ENCODE results near the gene FGFR1OP2. TPM values are rescaled to one million over a fixed set of nuclear protein-coding genes. Genes with fewer than 3 reads are reported as not detected.

The FGFR1OP2 gene
- total and polyA plus RNA-seq, 7 donors: 19.2 to 117 (median 65.2) TPM

GRCh38 chr12:27008081-27008480 lies 69.8 kb downstream of the FGFR1OP2 start:
- DNase-seq: no peak
- WGBS, 2 donors: 85 to 92% methylated on average over 5 of the region's 5 CpGs
- intact Hi-C loops (cut with DNase I): no loop called here

DNA sequence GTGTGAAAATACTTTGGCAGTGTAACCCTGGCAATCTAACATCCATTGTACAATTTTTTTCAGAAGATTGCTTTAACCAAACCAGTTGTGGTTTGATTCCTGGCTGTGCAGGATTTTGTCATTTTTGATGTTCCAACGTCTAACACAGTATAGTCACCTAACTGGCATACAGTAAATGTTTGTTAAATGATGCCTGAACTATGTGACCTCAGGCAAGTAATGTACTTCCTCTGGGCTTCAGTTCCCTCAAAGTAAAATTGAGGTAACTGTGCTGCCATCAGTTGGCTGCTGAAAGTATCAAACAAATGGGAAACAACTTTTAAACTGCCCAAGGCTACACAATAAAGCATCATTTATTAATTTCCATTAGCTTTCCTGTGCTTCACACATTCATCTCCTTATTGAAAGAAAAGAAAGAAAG lies 71.6 kb downstream of the FGFR1OP2 start:
- Histone ChIP-seq H3K36me3 (no peaks in the 10 kb centered on the region), H3K4me3 (no peak overlapping the region), H3K27me3 (no peaks in the 10 kb centered on the region), H3K9me3 (no peaks in the 10 kb centered on the region), H3K4me1 (peaks cover 0 to 44% (median 27%) of the 10 kb centered on the region in 4 donors), H3K27ac (no peak overlapping the region)
- intact Hi-C loops (cut with DNase I): loop anchor here (5.0 to 10.0 kb wide), 2 partner anchors 155 to 297 kb away; no protein-coding TSS in a partner anchor
- no peak for DNase-seq
- 11 to 25% methylated on average over 1 of the region's 1 CpG for WGBS, 2 donors
- TF ChIP-seq EP300 (IDR thresholded peaks at IDR 0.05) (no peak), POLR2AphosphoS5 (IDR thresholded peaks at IDR 0.05) (no peak), POLR2A (IDR thresholded peaks at IDR 0.05) (no peak)
- TF ChIP-seq, protein P1, sequence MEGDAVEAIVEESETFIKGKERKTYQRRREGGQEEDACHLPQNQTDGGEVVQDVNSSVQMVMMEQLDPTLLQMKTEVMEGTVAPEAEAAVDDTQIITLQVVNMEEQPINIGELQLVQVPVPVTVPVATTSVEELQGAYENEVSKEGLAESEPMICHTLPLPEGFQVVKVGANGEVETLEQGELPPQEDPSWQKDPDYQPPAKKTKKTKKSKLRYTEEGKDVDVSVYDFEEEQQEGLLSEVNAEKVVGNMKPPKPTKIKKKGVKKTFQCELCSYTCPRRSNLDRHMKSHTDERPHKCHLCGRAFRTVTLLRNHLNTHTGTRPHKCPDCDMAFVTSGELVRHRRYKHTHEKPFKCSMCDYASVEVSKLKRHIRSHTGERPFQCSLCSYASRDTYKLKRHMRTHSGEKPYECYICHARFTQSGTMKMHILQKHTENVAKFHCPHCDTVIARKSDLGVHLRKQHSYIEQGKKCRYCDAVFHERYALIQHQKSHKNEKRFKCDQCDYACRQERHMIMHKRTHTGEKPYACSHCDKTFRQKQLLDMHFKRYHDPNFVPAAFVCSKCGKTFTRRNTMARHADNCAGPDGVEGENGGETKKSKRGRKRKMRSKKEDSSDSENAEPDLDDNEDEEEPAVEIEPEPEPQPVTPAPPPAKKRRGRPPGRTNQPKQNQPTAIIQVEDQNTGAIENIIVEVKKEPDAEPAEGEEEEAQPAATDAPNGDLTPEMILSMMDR (IDR thresholded peaks at IDR 0.05): no peak

More at GRCh38 chr12:27008081-27008480, 69.8 kb downstream of the FGFR1OP2 start:
- TF ChIP-seq, protein P1 (IDR thresholded peaks at IDR 0.05): no peak
- TF ChIP-seq POLR2A (IDR thresholded peaks at IDR 0.05) (no peak), POLR2AphosphoS5 (IDR thresholded peaks at IDR 0.05) (no peak), EP300 (IDR thresholded peaks at IDR 0.05) (no peak)
- H3K4me1 ChIP-seq: peaks cover 0 to 33% (median 20%) of the 10 kb centered on the region in 4 donors
- no peaks in the 10 kb centered on the region for H3K36me3 ChIP-seq
- H3K4me3 ChIP-seq: no peak overlapping the region
- no peaks in the 10 kb centered on the region for H3K27me3 ChIP-seq
- no peak overlapping the region for H3K27ac ChIP-seq
- no peaks in the 10 kb centered on the region for H3K9me3 ChIP-seq

- TF ChIP-seq, protein P1 (IDR thresholded peaks at IDR 0.05): no peak
- TF ChIP-seq POLR2A (IDR thresholded peaks at IDR 0.05): no peak
- TF ChIP-seq POLR2AphosphoS5 (IDR thresholded peaks at IDR 0.05): no peak
- TF ChIP-seq EP300 (IDR thresholded peaks at IDR 0.05): no peak
- H3K9me3 ChIP-seq: no peaks in the 10 kb centered on the region
- no peaks in the 10 kb centered on the region for H3K36me3 ChIP-seq
- no peak for DNase-seq
- peak overlapping the region in 3 of 4 donors; percentile 89 to 95 (median 94) for H3K27ac ChIP-seq
- peaks cover 0 to 41% (median 30%) of the 10 kb centered on the region in 4 donors for H3K4me1 ChIP-seq
- 78 to 85% methylated on average over 14 of the region's 14 CpGs for WGBS, 2 donors
- no peaks in the 10 kb centered on the region for H3K27me3 ChIP-seq
- H3K4me3 ChIP-seq: peak overlapping the region in 1 of 4 donors; percentile 8
- intact Hi-C loops (cut with DNase I): loop anchor here (5.0 to 10.0 kb wide), 2 partner anchors 158 to 295 kb away; no protein-coding TSS in a partner anchor
These were observed 74.1 kb downstream of the FGFR1OP2 start for GRCh38 chr12:27012239-27012981.

DNA sequence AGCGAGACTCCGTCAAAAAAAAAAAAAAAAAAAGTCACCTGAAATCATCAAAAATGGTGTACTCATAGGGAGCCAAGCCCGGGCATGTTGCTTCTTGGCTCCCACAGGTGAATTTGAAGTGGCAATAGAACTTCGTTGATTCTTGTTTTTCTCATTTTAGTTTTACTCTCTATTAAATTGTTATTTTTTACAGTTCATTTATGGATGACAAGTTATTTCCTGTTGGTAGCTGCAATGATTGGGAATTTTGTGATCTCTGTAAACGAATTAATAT lies 74.6 kb downstream of the FGFR1OP2 start:
- Histone ChIP-seq H3K4me3 (peak overlapping the region in 1 of 4 donors; percentile 95), H3K27me3 (no peaks in the 10 kb centered on the region), H3K9me3 (no peaks in the 10 kb centered on the region), H3K4me1 (peaks cover 0 to 40% (median 30%) of the 10 kb centered on the region in 4 donors), H3K36me3 (no peaks in the 10 kb centered on the region), H3K27ac (peak overlapping the region in 3 of 4 donors; percentile 89 to 95 (median 94))
- TF ChIP-seq, protein P1 (IDR thresholded peaks at IDR 0.05): no peak
- no peak for TF ChIP-seq POLR2A (IDR thresholded peaks at IDR 0.05)
- TF ChIP-seq EP300 (IDR thresholded peaks at IDR 0.05): no peak
- TF ChIP-seq POLR2AphosphoS5 (IDR thresholded peaks at IDR 0.05): no peak
- intact Hi-C loops (cut with DNase I): loop anchor here (5.0 to 10.0 kb wide), 2 partner anchors 158 to 294 kb away; no protein-coding TSS in a partner anchor
- WGBS, 2 donors: 70 to 71% methylated on average over 5 of the region's 5 CpGs
- DNase-seq: no peak
